BJ (cell line): ENCODE measurements around the gene OR2A12. TPM values are rescaled to one million over a fixed set of nuclear protein-coding genes. Genes with fewer than 3 reads are reported as not detected.

Experiments
- CTCF ChIA-PET: fragments of 350-600 bp; formaldehyde crosslinking; extraction: SDS; loops from one replicate; lab custom pipeline; 2021; ENCODE audit warnings: antibody characterized with exemption, inconsistent platforms; lab: Yijun Ruan, JAX
- POLR2A ChIA-PET: fragments of 300-600 bp; sonication (Branson Sonifier 250); formaldehyde crosslinking; extraction: SDS; loops from one replicate; lab custom pipeline; 2021; ENCODE audit warnings: antibody characterized with exemption; lab: Charles Lee
- DNase-seq: peaks from one replicate; pipeline ENCODE4 v3.0.0-alpha.2; 2011; ENCODE audit warnings: low read depth
- H3K27me3 ChIP-seq: 2 replicates; pipeline ENCODE4 v1.6.0; 2011; ENCODE audit warnings: low read length; ENCODE audit not compliant: control insufficient read depth, insufficient read depth
- H3K36me3 ChIP-seq: 2 replicates; pipeline ENCODE4 v1.5.1; 2011; ENCODE audit warnings: low read length; ENCODE audit not compliant: control insufficient read depth, insufficient read depth
- H3K4me3 ChIP-seq: 2 replicates; pipeline ENCODE4 v1.5.1; 2011; ENCODE audit warnings: low read depth, mild to moderate bottlenecking, control low read depth, low read length
- polyA plus RNA-seq: library from polyadenylated mRNA; depleted of rRNA; stranded (reverse); fragments of >200 nt; gene quantifications from 2 replicates; pipeline ENCODE4 v1.2.3, GENCODE V29; 2011
- TF ChIP-seq, protein P1 (sequence below): IDR thresholded peaks from 2 replicates; pipeline ENCODE4 v1.5.1; 2011; ENCODE audit warnings: low read depth, mild to moderate bottlenecking, control low read depth, inconsistent platforms, low read length, moderate library complexity; ENCODE audit not compliant: insufficient read depth

The OR2A12 gene
- polyA plus RNA-seq, 1 experiment = not detected

DNA sequence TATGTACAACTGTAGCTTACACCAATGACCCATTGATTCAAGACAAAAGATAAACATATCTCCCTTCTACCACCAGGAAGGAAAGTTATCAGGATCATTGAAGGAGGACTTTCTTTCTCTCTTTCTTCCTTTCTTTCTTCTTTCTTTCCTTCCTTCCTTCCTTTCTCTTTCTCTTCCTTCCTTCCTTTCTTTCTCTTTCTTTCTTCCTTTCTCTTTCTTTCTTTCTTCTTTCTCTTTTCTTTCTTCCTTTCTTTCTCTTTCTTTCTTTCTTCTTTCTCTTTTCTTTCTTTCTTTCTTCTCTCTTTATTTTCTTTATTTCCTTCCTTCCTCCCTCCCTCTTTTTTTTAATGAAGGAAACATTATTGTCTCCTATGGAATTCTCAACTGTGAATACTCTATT is 12.7 kb downstream of the OR2A12 start:
- H3K36me3 ChIP-seq = no peaks in the 10 kb centered on the region
- ChIA-PET CTCF (interaction anchor here (0.9 kb wide), 1 partner anchor 29 kb away, joined by 3 read pairs; no protein-coding TSS in a partner anchor), POLR2A (no interaction called here)
- TF ChIP-seq, protein P1, sequence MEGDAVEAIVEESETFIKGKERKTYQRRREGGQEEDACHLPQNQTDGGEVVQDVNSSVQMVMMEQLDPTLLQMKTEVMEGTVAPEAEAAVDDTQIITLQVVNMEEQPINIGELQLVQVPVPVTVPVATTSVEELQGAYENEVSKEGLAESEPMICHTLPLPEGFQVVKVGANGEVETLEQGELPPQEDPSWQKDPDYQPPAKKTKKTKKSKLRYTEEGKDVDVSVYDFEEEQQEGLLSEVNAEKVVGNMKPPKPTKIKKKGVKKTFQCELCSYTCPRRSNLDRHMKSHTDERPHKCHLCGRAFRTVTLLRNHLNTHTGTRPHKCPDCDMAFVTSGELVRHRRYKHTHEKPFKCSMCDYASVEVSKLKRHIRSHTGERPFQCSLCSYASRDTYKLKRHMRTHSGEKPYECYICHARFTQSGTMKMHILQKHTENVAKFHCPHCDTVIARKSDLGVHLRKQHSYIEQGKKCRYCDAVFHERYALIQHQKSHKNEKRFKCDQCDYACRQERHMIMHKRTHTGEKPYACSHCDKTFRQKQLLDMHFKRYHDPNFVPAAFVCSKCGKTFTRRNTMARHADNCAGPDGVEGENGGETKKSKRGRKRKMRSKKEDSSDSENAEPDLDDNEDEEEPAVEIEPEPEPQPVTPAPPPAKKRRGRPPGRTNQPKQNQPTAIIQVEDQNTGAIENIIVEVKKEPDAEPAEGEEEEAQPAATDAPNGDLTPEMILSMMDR = no peak
- no peak for DNase-seq
- no peaks in the 10 kb centered on the region for H3K27me3 ChIP-seq
- H3K4me3 ChIP-seq = no peak overlapping the region

DNA sequence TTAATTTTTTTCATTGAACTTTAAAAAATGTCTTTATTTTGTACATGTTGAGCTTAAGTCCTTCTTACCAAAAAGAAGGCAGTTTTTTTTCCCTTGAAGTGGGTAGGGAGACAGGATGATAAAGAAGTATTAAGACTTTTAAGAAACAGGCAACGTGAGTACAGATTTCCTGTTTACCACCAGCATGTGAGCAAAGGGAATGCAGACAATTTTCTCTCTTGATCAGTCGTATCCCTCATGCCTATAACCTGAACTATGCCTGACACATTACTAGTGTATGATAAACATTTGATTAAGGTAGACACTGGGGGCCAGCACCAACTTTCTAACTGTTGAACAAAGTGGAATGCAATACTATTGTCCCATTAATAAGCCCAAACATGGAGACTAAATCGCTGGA is 14.5 kb downstream of the OR2A12 start:
- DNase-seq = no peak
- H3K36me3 ChIP-seq = no peaks in the 10 kb centered on the region
- H3K4me3 ChIP-seq = no peak overlapping the region
- TF ChIP-seq, protein P1 = no peak
- H3K27me3 ChIP-seq = no peaks in the 10 kb centered on the region
- ChIA-PET CTCF (no interaction called here), POLR2A (no interaction called here)

DNA sequence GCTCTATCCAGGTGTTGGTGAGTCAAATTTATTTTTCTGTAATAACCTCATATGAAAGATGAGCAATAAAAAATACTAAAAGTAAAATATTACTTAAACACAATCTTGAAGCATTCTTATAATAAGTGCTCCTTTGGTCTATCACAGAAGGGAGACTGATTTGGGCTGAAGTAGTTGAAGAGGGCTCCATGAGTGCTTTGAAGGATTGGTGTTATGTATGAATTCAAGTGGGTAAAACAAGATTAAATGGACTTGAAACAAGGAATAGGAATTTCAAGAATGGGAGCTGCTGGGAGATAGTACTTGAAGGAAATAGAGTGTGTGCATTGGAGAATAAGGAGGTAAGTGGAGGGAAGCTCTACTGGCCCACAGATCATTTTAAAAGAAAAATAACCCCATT is 16.0 kb downstream of the OR2A12 start:
- TF ChIP-seq, protein P1 = no peak
- POLR2A ChIA-PET = no interaction called here
- Histone ChIP-seq H3K36me3 (no peaks in the 10 kb centered on the region), H3K27me3 (no peaks in the 10 kb centered on the region), H3K4me3 (no peak overlapping the region)
- CTCF ChIA-PET = no interaction called here
- no peak for DNase-seq

DNA sequence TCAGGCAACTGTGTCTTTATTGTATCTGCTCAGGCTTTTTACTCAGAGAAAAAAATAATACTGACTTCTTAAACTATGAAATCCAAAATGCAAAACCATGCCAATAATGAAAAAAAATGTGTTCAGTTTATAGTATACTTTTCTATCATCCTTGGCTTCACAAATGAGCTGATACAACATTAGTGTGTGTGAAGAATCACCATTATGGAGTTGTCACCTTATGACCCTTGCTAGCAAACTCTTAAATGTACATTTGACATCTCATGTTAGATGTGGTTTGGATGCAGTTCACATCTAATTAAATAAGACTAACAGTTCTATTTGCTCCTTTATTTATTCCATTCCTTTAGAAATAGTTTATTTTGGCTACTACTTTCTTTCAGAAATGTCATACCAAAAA is 19.1 kb downstream of the OR2A12 start:
- DNase-seq = no peak
- CTCF ChIA-PET = no interaction called here
- TF ChIP-seq, protein P1 = no peak

DNA sequence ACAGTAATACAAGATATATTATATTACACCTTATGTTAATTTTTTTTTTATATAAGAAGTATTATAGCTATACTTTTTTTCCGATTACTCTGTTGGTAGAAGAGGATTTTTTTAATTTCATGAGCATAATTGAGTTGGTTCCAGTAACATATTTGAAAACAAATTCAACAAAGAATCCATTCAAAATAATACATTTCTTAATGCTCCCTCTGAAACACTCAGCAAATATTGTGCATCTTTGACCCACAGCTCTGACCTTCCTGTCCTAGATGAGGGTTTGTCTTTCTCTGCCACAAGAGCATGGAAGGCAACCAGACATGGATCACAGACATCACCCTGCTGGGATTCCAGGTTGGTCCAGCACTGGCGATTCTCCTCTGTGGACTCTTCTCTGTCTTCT is 23.2 kb downstream of the OR2A12 start, which contains the start of gene OR2A2:
TSS of gene OR2A2 (plus strand) at position 301 of the 400 bp plus-strand sequence. CDS start at position 301, 0 bp downstream.
- ChIA-PET POLR2A (no interaction called here), CTCF (no interaction called here)
- H3K36me3 ChIP-seq = no peaks in the 10 kb centered on the region
- no peak for DNase-seq
- H3K27me3 ChIP-seq = no peaks in the 10 kb centered on the region
- no peak within 1 kb of the TSS for H3K4me3 ChIP-seq
- TF ChIP-seq, protein P1 = no peak

More for the DNA sequence above, 19.1 kb downstream of the OR2A12 start:
- POLR2A ChIA-PET = no interaction called here
- H3K27me3 ChIP-seq = no peaks in the 10 kb centered on the region
- no peak overlapping the region for H3K4me3 ChIP-seq
- no peaks in the 10 kb centered on the region for H3K36me3 ChIP-seq
